SK-N-SH (cell line): ENCODE data around the gene DBET. TPM values are rescaled to one million over a fixed set of nuclear protein-coding genes. Genes with fewer than 3 reads are reported as not detected.

ENCODE experiments used
- CTCF ChIA-PET: fragments of 300-600, 350-600 bp; formaldehyde crosslinking; extraction: SDS; loops from one replicate; lab custom pipeline; 2021; lab: Yijun Ruan, JAX
- POLR2A ChIA-PET: fragments of 350-600 bp; sonication (Branson Sonifier 250); formaldehyde crosslinking; extraction: SDS; loops from one replicate; lab custom pipeline; 2020; ENCODE audit warnings: antibody characterized with exemption, inconsistent platforms; lab: Yijun Ruan, JAX
- DNase-seq: peaks from one replicate; pipeline ENCODE4 v3.0.0; 2012
- H2AFZ ChIP-seq: fragments of 200-600 bp; sonication (generic); 2 replicates; pipeline ENCODE4 v1.8.1; 2016; ENCODE audit warnings: antibody characterized with exemption, mild to moderate bottlenecking, low read depth
- H3F3A ChIP-seq: fragments of 200-600 bp; sonication (generic); replicated peaks from 2 replicates; pipeline ENCODE3; 2016; ENCODE audit warnings: antibody characterized with exemption, mild to moderate bottlenecking; ENCODE audit not compliant: insufficient read depth
- H3K27ac ChIP-seq, 2 experiments: fragments of 200-500 bp in 1 of 2; fragments of 200-600 bp in 1 of 2; sonication (Bioruptor generic) in 1 of 2; sonication (generic), shearing (Covaris generic) in 1 of 2; 2 replicates each; pipeline versions ENCODE4 v1.5.1 to v1.6.1; 2014 to 2016; ENCODE audit warnings: low read depth in 2 of 2, inconsistent platforms in 1 of 2, low read length in 1 of 2, mild to moderate bottlenecking in 1 of 2, mixed read lengths in 1 of 2
- H3K27me3 ChIP-seq: fragments of 200-600 bp; sonication (generic), shearing (Covaris generic); 2 replicates; pipeline ENCODE4 v1.6.1; 2016; ENCODE audit warnings: mixed run types; ENCODE audit not compliant: insufficient read depth
- H3K36me3 ChIP-seq, 2 experiments: fragments of 200-500 bp in 1 of 2; fragments of 200-600 bp in 1 of 2; sonication (Bioruptor generic) in 1 of 2; sonication (generic) in 1 of 2; replicated peaks in 1 of 2; 2 replicates each; pipeline versions ENCODE3 to v1.5.1; 2014 to 2016; ENCODE audit warnings: low read length in 1 of 2, mild to moderate bottlenecking in 1 of 2; ENCODE audit not compliant: insufficient read depth in 2 of 2, control insufficient read depth in 1 of 2
- H3K4me1 ChIP-seq, 2 experiments: fragments of 200-500 bp in 1 of 2; fragments of 200-600 bp in 1 of 2; sonication (Bioruptor generic) in 1 of 2; sonication (generic), shearing (Covaris generic) in 1 of 2; 2 replicates each; pipeline versions ENCODE4 v1.5.1 to v1.6.1; 2014 to 2016; ENCODE audit warnings: low read depth in 1 of 2, low read length in 1 of 2, mixed run types in 1 of 2; ENCODE audit not compliant: insufficient read depth in 2 of 2, control insufficient read depth in 1 of 2
- H3K4me2 ChIP-seq: fragments of 200-600 bp; sonication (generic), shearing (Covaris generic); 2 replicates; pipeline ENCODE4 v1.6.1; 2017; ENCODE audit warnings: mixed run types
- H3K4me3 ChIP-seq, 2 experiments: fragments of 200-500 bp in 1 of 2; fragments of 200-600 bp in 1 of 2; sonication (Bioruptor generic) in 1 of 2; sonication (generic), shearing (Covaris generic) in 1 of 2; 2 replicates each; pipeline versions ENCODE4 v1.5.1 to v1.8.1; 2014 to 2016; ENCODE audit warnings: low read depth in 2 of 2, inconsistent platforms in 1 of 2, low read length in 1 of 2, mild to moderate bottlenecking in 1 of 2, mixed read lengths in 1 of 2, moderate library complexity in 1 of 2
- H3K79me2 ChIP-seq: fragments of 200-600 bp; sonication (generic); 2 replicates; pipeline ENCODE4 v1.8.1; 2017; ENCODE audit warnings: mild to moderate bottlenecking; ENCODE audit not compliant: insufficient read depth
- H3K9ac ChIP-seq: fragments of 200-600 bp; sonication (generic); 2 replicates; pipeline ENCODE4 v1.6.1; 2017; ENCODE audit warnings: mixed run types
- H3K9me2 ChIP-seq: fragments of 200-600 bp; sonication (generic); 2 replicates; pipeline ENCODE4 v1.6.1; 2017; ENCODE audit warnings: mixed run types
- H3K9me3 ChIP-seq: fragments of 200-600 bp; sonication (generic); 2 replicates; pipeline ENCODE4 v1.6.1; 2017; ENCODE audit warnings: mixed run types, mild to moderate bottlenecking, moderate library complexity
- H4K20me1 ChIP-seq: fragments of 200-600 bp; sonication (generic); 2 replicates; pipeline ENCODE4 v1.6.1; 2017; ENCODE audit warnings: mild to moderate bottlenecking, mixed run types; ENCODE audit not compliant: insufficient read depth
- CHD2 ChIP-seq: fragments of 150-350 bp; IDR thresholded peaks from 2 replicates; pipeline ENCODE4 v1.6.1; 2018; ENCODE audit warnings: low read length; ENCODE audit not compliant: partially characterized antibody
- ELF1 ChIP-seq: IDR thresholded peaks from 2 replicates; pipeline ENCODE4 v1.4.0; 2012
- EP300 ChIP-seq, 2 experiments: IDR thresholded peaks; 2 replicates each; pipeline versions ENCODE4 v1.4.0 to v1.6.1; 2012; ENCODE audit warnings: borderline replicate concordance in 1 of 2, low read depth in 1 of 2, low read length in 1 of 2
- FOSL2 ChIP-seq: IDR thresholded peaks from 2 replicates; pipeline ENCODE4 v1.4.0; 2012; ENCODE audit warnings: low read depth, mild to moderate bottlenecking, moderate library complexity, borderline replicate concordance
- FOXJ3 ChIP-seq: sonication (generic); formaldehyde crosslinking; IDR thresholded peaks from 2 replicates; pipeline ENCODE4 v1.5.1; 2020; ENCODE audit warnings: mild to moderate bottlenecking, missing genetic modification reagents
- FOXM1 ChIP-seq: IDR thresholded peaks from 2 replicates; pipeline ENCODE4 v1.4.0; 2012; ENCODE audit warnings: low read depth, mild to moderate bottlenecking
- GABPA ChIP-seq: IDR thresholded peaks from 2 replicates; pipeline ENCODE4 v1.4.0; 2012; ENCODE audit warnings: low read depth, mild to moderate bottlenecking
- GATA2 ChIP-seq: sonication (generic); formaldehyde crosslinking; IDR thresholded peaks from 2 replicates; pipeline ENCODE4 v1.5.0; 2020; ENCODE audit warnings: mild to moderate bottlenecking, missing genetic modification reagents
- MAX ChIP-seq: IDR thresholded peaks from 2 replicates; pipeline ENCODE4 v1.4.0; 2012; ENCODE audit warnings: low read depth
- MEF2A ChIP-seq: IDR thresholded peaks from 2 replicates; pipeline ENCODE4 v1.4.0; 2012; ENCODE audit warnings: low read depth, borderline replicate concordance
- MXI1 ChIP-seq: IDR thresholded peaks from 2 replicates; pipeline ENCODE4 v1.6.1; 2012; ENCODE audit warnings: mild to moderate bottlenecking, low read depth, low read length, improper control_type of control experiment
- RCOR1 ChIP-seq: fragments of 150-350 bp; IDR thresholded peaks from 2 replicates; pipeline ENCODE4 v1.6.1; 2017; ENCODE audit warnings: antibody characterized with exemption, low read length
- RFX5 ChIP-seq: IDR thresholded peaks from 2 replicates; pipeline ENCODE4 v1.6.1; 2012; ENCODE audit warnings: mild to moderate bottlenecking, improper control_type of control experiment, low read length
- RXRA ChIP-seq: IDR thresholded peaks from 2 replicates; pipeline ENCODE4 v1.4.0; 2012; ENCODE audit warnings: low read depth, mild to moderate bottlenecking, borderline replicate concordance
- TCF12 ChIP-seq: IDR thresholded peaks from 2 replicates; pipeline ENCODE4 v1.4.0; 2012
- WGBS: methylation state at CpG from one replicate; pipeline ENCODE4 v1.1.6; 2017; ENCODE audit warnings: low lambda C conversion rate; 5-methylcytosine and 5-hydroxymethylcytosine counted together
- polyA plus RNA-seq, 3 experiments: library from polyadenylated mRNA; depleted of rRNA; stranded (reverse); fragments of >200 nt; gene quantifications; 2 replicates each; pipeline ENCODE4 v1.2.3, GENCODE V29; 2012
- TF ChIP-seq, protein P1 (sequence below): IDR thresholded peaks from 2 replicates; pipeline ENCODE4 v1.4.0; 2012; ENCODE audit warnings: low read depth, borderline replicate concordance
- TF ChIP-seq, protein P2 (sequence below): fragments of 150-350 bp; IDR thresholded peaks from 2 replicates; pipeline ENCODE4 v1.6.1; 2016; ENCODE audit warnings: mild to moderate bottlenecking, low read depth, low read length
- TF ChIP-seq, protein P3 (sequence below): IDR thresholded peaks from 2 replicates; pipeline ENCODE4 v1.6.1; 2012; ENCODE audit warnings: mild to moderate bottlenecking, low read depth, low read length, moderate library complexity

The DBET gene
- polyA plus RNA-seq, 1 of the 3 experiments (the other 2 are of a cell fraction): not detected

DNA sequence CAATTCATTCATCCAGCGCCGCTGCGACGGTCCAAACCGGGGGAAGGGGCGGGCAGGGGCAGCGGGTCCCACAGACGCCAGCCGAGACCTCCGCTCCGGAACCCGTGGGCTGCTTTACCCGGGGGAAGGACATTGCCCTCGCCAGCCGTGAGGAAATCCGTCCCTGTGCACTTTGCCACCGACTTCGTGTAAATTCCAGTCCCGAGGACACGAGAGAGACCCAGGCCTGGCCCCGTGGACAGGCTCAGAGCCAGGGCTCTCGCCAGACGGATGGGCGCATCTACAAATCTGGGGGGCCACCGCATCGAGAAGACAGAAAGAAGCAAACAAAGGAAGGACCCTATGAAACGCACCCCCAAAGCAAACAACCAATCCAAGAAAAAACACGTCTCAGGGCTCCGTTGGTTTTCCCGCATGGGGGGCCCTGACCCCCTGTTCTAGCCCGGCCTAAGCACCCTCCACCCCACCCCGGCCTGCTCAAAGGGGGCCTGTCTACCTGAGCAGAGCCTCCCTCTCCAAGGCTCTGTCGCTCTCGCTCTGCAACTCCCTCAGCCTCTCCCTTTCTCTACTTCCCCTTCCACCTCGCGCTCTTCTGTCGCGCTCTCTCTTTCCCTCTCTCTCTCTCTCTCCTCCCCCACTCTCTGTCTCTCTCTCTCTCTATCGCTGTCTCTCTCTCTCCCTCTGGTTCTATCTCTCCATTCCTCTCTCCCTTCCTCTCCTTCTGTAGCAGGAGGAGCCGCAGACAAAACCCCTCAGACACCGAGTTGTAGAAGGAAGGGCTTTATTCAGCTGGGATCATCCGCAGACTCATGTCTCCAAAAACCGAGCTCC is 48.5 kb upstream of the DBET start:
- TF ChIP-seq, protein P1, sequence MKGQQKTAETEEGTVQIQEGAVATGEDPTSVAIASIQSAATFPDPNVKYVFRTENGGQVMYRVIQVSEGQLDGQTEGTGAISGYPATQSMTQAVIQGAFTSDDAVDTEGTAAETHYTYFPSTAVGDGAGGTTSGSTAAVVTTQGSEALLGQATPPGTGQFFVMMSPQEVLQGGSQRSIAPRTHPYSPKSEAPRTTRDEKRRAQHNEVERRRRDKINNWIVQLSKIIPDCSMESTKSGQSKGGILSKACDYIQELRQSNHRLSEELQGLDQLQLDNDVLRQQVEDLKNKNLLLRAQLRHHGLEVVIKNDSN: no peak
- no peak for TF ChIP-seq FOXM1
- TF ChIP-seq CHD2: no peak
- no peak for TF ChIP-seq RFX5
- no peak for TF ChIP-seq MAX
- TF ChIP-seq RCOR1: no peak
- TF ChIP-seq EP300 (IDR thresholded peaks at IDR 0.05; ENCODE audit: borderline replicate concordance in 1 of 2, low read depth in 1 of 2, low read length in 1 of 2): no peak
- no peak for TF ChIP-seq RXRA
- no peak for TF ChIP-seq GABPA
- TF ChIP-seq, protein P2, sequence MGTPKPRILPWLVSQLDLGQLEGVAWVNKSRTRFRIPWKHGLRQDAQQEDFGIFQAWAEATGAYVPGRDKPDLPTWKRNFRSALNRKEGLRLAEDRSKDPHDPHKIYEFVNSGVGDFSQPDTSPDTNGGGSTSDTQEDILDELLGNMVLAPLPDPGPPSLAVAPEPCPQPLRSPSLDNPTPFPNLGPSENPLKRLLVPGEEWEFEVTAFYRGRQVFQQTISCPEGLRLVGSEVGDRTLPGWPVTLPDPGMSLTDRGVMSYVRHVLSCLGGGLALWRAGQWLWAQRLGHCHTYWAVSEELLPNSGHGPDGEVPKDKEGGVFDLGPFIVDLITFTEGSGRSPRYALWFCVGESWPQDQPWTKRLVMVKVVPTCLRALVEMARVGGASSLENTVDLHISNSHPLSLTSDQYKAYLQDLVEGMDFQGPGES: no peak
- TF ChIP-seq ELF1: no peak
- TF ChIP-seq FOXJ3 (CRISPR knock-in tag): no peak
- TF ChIP-seq GATA2 (CRISPR knock-in tag): no peak
- TF ChIP-seq, protein P3, sequence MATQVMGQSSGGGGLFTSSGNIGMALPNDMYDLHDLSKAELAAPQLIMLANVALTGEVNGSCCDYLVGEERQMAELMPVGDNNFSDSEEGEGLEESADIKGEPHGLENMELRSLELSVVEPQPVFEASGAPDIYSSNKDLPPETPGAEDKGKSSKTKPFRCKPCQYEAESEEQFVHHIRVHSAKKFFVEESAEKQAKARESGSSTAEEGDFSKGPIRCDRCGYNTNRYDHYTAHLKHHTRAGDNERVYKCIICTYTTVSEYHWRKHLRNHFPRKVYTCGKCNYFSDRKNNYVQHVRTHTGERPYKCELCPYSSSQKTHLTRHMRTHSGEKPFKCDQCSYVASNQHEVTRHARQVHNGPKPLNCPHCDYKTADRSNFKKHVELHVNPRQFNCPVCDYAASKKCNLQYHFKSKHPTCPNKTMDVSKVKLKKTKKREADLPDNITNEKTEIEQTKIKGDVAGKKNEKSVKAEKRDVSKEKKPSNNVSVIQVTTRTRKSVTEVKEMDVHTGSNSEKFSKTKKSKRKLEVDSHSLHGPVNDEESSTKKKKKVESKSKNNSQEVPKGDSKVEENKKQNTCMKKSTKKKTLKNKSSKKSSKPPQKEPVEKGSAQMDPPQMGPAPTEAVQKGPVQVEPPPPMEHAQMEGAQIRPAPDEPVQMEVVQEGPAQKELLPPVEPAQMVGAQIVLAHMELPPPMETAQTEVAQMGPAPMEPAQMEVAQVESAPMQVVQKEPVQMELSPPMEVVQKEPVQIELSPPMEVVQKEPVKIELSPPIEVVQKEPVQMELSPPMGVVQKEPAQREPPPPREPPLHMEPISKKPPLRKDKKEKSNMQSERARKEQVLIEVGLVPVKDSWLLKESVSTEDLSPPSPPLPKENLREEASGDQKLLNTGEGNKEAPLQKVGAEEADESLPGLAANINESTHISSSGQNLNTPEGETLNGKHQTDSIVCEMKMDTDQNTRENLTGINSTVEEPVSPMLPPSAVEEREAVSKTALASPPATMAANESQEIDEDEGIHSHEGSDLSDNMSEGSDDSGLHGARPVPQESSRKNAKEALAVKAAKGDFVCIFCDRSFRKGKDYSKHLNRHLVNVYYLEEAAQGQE: no peak
- no peak for TF ChIP-seq MEF2A
- TF ChIP-seq MXI1: no peak
- no peak for TF ChIP-seq FOSL2
- no peak for TF ChIP-seq TCF12
- peaks cover 0 to 3% of the 10 kb centered on the region in 2 experiments; a peak in 1 of 4 replicates for H3K4me1 ChIP-seq
- no peak overlapping the region for H3K27ac ChIP-seq
- H3K4me3 ChIP-seq: 0 out of 4 replicates have a peak overlapping the region, but pooled peaks of 1 of the 2 experiments have one; percentile 24
- WGBS: 40% methylated on average over 28 of the region's 43 CpGs
- no peaks in the 10 kb centered on the region for H3K79me2 ChIP-seq
- peak; percentile 9 for DNase-seq
- H3K4me2 ChIP-seq: no peak overlapping the region
- no peaks in the 10 kb centered on the region for H4K20me1 ChIP-seq
- no peaks in the 10 kb centered on the region for H3K9me3 ChIP-seq
- no peak overlapping the region for H3K9ac ChIP-seq
- H3K36me3 ChIP-seq: no peaks in the 10 kb centered on the region
- peaks cover 3% of the 10 kb centered on the region for H3F3A ChIP-seq
- peaks cover 11% of the 10 kb centered on the region for H3K27me3 ChIP-seq
- H2AFZ ChIP-seq: no peak overlapping the region
- POLR2A ChIA-PET: no interaction called here
- H3K9me2 ChIP-seq: no peaks in the 10 kb centered on the region
- CTCF ChIA-PET: no interaction called here
